GM19025 (cell line): ENCODE measurements around the gene VPS37B.
"Not testable (repeated sequence)": the region's sequence is repeated elsewhere in the genome, so short reads cannot be mapped to it uniquely, and the experiment has no call there.

ENCODE experiments used
- ATAC-seq: cut with Tn5 transposase; IDR thresholded peaks from one replicate; pipeline ENCODE4 v1.9.1; 2021; ENCODE audit warnings: mild to moderate bottlenecking, low read depth, moderate library complexity; ENCODE audit not compliant: unreplicated experiment

The VPS37B gene

DNA sequence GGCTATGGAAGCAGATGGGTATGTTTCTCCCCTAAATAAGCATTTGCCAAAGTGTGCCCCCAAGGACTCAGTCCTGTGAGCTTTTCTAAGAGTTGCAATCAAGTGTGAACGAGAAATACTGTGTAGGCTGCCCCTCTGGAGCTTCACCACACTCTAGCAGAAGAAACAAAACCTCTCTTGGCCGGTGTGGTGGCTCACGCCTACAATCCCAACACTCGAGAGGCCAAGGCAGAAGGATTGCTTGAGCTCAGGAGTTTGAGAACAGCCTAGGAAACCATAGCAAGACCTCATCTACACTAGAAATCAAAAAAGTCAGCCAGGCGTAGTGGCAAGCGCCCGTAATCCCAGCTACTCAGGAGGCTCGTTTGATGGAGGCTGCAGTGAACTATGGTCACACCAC lies 9.8 kb downstream of the VPS37B start:
- no peak for ATAC-seq

GRCh38 chr12:122884860-122885259 lies 11.1 kb downstream of the VPS37B start:
- ATAC-seq: no peak

- no peak for ATAC-seq
These were observed 11.7 kb downstream of the VPS37B start for GRCh38 chr12:122884091-122884826.

DNA sequence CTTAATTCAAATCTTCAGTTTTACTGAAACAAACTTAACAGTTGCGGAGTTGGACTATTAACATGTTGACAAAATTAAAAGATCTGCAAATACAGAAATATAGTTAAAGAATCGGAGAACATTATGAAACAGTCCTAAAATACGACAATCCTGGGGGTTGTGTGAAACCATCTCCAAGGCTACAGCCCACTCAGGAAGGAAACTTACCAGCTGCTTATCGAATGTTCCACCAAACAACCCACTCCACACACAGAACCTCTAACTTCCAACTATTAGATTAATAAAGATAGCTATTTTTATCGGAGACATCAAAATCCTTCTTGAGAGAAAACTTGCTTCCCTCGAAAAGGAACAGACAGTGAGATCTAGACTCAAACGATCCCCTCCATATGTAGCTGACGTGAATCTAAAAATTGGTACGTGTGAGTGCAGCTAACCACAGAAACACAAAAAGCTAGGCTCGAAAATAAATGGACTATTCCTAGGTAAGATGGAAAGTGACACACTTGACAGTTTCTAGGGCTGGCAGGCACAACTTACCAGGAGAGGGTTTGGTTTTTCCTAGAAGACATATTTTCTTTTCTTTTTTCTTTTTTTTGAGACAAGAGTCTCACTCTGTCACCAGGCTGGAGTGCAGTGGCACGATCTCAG lies 12.9 kb downstream of the VPS37B start:
- ATAC-seq: no peak

- ATAC-seq: no peak
These were observed 15.3 kb downstream of the VPS37B start for GRCh38 chr12:122880668-122881067.

- ATAC-seq: no peak
These were observed 15.7 kb downstream of the VPS37B start for GRCh38 chr12:122880155-122880667.

DNA sequence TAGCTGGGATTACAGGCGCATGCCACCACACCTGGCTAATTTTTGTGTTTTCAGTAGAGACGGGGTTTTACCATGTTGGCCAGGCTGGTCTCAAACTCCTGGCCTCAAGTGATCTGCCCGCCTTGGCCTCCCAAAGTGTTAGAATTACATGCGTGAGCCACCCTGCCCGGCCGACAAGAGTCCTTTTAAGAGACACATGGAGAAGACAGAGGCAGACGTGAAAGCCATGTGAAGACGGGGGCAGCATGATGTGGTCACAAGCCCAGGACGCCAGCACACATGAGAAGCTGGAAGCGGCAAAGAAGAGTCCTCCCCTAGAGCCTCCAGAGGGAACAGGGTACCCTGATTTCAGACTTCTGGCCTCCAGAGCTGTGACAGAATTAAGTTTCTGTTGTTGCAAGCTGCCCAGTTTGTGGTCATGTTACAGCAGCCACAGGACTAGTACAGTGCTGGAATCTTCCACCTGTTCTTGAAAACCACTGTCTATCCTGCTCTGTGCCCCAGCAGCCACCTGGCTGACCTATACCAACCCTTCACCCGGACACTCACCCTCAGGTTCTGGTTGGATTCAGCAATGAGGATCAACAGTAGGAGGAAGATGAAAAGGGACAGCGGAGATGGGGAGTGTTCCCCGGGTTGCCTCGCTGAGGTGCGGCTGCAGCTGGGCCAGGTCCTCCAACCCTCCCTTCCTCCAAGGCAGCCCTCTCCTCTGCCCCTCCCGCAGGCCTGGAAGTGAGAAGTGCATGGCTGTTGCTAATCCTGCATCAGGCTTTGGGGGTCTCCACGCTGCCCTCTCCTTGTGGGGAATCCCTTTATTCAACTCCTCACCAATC lies 16.9 kb downstream of the VPS37B start:
- ATAC-seq: no peak

GRCh38 chr12:122876731-122877130 lies 19.2 kb downstream of the VPS37B start:
- no peak for ATAC-seq

DNA sequence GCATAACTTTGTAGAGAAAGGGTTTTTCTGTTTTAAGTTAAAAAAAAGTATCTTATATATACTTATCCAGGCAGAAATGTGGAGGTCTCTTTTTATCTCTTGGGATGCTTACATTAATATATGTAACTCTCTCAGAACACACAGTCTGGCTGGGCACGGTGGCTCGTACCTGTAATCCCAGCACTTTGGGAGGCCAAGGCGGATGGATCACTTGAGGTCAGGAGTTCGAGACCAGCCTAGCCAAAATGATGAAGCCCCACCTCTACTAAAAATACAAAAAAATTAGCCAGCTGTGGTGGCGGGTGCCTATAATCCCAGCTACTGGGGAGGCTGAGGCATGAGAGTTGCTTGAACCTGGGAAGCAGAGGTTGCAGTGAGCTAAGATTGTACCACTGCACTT lies 19.6 kb downstream of the VPS37B start:
- ATAC-seq: not testable (repeated sequence)

GRCh38 chr12:122875590-122876220 lies 20.2 kb downstream of the VPS37B start:
- no peak for ATAC-seq

DNA sequence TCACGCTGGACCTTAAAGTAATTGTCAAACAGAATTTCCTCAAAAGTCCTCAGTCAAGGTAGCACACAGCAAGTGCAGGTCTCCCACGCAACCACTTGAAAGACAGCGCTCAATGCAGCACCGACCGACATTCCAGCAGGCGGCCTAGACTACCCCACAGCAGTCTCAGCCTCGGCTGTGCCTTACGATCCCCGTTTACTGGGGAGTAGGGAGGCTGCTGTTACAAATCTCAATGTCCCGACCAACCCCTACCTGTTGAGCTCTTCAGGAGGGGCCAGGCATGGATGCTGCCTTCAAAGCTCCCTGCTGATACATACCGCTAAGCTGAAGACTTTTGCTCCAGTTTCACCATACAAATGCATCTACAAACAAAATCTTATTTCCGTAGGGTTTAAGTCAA lies 21.8 kb downstream of the VPS37B start:
- ATAC-seq: no peak

DNA sequence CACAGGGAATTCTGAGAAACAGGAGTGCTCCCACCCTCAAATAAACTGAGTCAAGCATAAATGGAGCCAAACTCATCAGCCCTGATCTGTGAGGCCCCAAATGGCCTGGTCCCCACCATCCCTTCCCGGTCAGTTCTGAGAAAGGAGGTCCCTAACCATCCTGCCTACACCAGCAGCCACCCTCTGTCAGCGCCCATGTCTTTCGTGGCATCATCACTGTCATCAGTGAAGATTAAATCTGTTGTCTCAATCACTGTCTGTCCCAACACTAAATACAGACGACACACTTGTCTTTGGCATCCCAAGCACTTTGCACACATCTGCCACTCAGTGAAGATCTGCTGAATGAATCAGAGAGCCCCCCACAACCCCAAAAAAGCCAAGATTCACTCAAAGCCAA lies 22.4 kb downstream of the VPS37B start:
- ATAC-seq: no peak

DNA sequence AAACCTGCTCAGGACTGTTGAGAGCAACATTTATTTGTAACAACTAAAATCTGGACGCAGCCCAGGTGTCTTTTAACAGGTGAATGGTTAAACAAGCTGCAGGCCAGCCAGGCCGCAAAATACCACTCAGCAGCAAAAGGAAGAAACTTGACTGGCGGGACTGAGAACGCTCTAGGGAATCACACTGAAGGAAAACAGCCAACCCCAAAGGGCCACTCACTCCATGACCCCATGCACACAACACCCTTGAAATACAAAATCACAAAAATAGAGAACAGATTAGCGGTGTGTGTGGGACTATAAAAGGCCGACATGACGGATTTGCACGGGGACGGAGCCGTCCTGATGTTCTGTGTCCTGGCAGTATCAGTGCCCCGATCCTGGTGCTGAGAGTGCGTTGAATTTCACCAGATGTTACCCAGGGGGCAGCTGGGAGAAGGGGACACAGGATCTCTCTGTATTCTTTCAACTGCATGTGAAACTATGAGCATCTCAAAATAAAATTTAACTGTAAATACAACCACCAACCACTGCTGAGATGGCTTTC lies 23.0 kb downstream of the VPS37B start:
- ATAC-seq: no peak

DNA sequence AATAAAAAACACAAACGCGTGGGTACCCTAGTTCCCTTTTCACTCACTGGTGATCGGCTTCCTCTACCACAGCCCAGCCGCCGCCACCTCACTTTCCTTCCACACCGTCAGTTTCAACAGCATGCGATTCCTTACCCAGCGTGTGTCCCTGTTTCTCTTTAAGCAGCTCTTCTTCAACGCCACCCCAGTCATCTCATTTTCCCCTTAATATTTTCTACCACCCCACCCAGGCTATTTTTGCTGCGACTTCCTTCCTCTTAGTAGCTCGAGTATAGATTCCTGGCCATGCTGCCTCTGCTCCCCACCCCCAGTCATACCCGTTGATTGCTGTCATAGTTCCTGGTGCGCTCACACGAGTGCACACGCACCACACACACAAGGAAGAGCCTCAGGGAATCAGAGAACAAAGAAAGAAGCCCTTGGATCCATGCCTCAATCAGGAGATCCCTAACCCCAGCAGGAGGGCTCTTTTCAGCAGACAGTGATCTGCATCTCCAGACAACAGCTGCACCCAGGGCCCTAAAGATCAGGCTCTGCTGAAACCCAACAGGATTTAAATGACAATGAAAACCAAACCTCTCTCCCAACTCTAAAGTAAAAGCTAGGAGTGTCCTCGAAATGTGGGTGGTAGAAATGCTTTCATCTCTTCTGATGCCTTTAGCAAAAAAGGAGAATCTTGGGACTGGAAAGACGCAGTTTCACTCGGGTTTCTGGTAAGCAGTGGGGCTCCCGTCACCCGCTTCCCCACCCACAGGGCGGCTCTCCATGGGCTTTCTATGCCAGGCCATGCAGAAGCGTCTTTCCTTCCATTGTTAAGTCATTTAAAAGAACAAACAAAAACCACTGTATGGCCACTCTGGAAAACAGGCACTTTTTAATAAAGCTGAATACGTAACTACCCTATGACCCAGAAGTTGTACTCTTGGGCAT lies 23.8 kb downstream of the VPS37B start:
- ATAC-seq: no peak

- no peak for ATAC-seq
These were observed 24.9 kb downstream of the VPS37B start for GRCh38 chr12:122870867-122871664.

GRCh38 chr12:122870163-122870842 lies 25.6 kb downstream of the VPS37B start:
- ATAC-seq: no peak

GRCh38 chr12:122869207-122869973 lies 26.5 kb downstream of the VPS37B start:
- ATAC-seq: no peak
